ENCODE measurements around the gene C3orf20.

The C3orf20 gene

DNA sequence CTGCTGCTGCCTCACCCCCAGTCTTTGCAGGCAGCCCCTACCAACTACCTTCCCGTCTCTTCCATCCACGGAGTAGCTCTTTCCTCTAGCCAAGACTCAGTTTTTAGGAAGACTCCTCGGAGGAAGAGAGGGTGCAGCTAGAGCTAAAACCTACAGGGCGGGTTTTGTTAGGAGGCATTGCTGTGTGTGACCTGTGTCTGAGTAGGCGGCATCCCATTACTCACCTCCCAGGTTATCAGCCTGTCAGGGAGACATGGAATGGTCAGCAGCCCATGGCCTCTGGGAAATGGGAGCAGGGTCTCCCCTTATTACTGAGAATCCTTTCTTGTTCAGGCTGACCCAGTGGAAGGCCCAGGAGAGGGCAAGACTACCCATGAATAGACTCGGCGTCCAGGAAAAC lies 100.1 kb downstream of the C3orf20 start:
- no peak for DNase-seq (ENCODE audit: low read depth)

DNA sequence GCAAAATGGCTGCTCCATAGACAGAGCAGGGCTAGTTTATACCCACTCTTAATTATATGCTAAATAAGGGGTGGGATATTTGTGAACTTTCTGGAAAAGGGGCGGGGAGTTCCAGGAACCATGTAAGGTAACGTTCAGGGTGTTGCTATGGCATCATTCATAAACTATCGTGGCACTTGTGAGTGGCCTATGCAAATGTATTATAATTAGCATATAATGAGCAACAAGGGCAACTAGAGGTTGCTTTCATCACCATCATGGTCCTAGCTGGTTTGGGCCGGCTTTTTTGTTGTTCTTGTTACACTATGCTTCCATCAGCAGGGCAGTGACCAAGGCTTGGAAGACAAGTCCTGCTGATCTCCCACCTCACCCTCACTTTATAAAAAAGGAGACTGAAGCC lies 100.6 kb downstream of the C3orf20 start:
- no peak for DNase-seq (ENCODE audit: low read depth)

DNA sequence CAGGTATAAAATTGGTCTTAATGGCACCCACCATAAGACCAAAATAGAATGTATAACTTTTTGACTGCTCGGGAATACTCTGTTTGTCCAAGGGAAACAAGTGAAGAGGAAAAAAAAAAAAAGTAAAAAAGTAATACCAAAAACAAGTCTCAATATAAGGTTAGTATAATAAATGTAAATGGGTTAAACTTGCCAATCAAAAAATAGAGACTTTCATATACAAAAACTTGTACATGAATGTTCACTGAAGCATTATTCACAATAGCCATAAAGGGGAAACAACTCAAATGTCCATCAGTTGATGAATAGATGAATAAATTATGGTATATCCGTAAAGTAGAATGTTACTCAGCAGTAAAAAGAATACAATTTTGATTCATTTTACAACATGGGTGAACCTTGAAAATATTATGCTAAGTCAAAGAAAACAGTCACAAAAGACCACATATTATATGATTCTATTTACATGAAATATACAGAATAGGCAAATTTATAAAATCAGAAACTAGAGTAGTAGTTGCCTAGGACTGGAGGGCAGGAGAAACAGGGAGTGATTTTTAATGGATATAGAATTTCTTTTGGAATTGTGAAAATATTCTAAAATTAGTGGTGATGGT lies 104.2 kb downstream of the C3orf20 start:
- no peak for DNase-seq (ENCODE audit: low read depth)

DNA sequence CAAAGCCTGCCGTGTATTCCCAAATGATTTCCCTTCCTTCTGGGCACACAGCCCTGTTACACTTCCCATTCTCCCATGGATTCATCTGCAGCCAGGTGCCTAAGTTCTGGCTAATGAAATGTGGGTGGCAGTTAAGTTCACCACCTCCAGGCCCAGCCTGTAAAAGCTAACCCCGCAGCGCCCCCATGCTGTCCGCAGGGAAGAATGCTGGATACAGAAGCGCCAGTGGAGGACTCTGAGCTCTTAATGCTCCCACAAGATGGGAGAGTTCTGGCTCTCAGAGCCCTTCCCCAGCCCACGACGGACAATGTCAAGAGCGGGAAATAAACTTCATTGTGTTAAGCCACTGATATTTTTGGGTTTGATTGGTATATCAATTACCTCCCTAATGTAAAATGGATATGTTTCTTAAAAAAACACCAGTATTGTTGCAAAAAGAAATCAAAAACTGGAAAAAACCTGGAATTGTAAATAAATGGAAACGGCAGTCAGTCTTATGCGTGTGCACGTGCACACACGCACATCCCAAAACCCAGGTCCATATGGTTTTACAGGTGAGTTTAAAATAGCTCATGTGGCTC lies 106.1 kb downstream of the C3orf20 start:
- DNase-seq (ENCODE audit: low read depth): no peak

DNA sequence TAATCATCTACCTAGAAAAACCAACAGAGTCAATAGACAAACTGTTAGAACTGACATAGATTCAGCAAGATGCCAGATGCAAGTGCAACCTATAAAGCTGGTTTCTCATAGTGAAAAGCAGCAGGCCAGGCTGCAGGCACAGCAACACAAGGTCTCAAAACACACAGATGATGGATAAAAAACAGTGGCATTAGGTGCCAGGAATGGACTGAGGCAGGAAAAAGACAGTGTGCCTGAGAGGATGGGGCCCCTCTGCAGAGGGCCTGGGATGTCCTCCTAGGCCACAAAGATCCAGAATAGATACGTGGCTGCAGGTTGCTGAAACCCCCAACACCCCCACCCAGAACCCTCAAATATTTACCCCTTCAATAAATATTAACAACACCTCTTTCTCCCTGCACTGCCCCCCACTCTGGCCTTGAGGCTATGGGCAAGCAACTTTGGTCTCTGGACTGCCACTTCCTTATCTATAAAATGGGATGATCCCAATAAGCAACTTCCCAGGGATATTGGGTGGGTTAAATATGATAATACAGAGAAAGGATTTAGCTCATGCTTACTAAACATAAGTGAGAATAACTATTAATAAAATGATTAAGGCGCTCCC lies 108.6 kb downstream of the C3orf20 start:
- no peak for DNase-seq (ENCODE audit: low read depth)

DNA sequence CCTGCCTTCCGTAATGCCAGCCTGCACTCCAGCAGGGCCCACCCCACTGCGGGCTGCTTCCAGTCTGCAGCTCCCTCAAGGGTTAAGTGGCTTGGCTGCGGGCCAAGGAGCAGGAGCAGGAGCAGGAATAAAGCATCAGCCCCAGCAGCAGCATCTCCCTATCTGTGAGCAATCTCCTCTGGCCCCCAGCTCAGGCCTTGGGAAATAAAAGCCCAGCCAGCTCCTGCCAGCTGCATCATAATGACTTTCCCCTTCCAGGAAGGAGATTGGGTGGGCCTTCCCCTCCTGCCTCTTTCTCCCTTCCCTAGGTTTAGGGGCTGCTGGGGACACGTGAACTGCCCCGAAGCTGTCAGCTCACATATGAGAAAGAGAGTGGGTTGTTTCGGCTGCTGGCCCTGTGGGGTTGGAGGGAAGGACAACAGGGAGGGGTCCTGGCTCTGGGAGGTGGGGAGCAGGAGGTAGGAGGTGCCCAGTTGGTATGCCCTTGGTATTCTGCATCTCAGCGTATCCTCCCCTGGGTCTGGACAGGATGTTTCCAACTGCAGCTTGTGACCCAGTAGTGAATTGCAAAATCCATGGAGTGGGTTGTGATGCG lies 109.2 kb downstream of the C3orf20 start:
- DNase-seq (ENCODE audit: low read depth): no peak

DNA sequence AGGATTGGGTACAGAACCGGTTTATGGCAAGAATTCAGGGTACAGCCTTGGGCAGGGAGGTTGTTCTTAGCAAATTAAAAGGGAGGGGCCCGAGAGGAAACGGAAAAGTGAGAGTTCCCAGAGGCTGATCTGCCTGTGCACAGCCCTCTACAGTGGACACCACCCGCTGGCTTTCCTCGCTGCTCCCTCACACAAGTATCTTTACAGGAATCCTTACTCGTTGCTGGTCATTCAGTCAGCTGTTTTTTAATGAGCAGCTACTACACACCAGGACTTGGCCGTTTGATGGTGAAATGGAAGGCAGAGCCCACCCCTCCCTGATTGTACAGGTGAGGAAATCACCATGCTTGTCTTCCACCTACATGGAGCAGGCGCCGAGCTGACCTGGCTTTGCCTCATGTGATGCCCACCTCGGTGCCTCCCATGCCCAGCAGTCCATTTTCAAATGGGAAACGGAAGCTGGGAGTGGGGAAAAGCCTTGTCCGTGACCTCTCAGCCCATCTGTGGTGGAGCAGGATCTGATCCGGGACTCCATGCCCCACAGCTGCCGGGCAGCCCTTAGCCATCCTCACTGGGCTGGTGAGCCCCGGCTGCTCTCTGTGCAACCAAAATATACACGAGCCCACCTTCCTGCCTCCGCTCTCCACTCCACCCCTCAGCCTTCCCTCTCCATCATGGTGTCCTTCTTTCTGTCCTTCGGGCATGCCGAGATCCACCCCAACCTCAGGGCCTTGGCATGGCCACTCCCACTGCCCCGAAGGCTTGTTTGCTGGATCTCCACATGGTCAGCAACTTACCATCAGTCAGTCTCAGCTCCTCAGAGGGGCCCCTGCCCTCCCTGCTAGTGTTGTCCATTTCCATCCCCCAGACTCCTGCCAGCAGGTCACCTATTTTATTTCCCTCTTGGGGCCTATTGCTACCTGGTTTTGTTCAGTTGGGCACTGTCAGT lies 110.5 kb downstream of the C3orf20 start:
- no peak for DNase-seq (ENCODE audit: low read depth)

DNA sequence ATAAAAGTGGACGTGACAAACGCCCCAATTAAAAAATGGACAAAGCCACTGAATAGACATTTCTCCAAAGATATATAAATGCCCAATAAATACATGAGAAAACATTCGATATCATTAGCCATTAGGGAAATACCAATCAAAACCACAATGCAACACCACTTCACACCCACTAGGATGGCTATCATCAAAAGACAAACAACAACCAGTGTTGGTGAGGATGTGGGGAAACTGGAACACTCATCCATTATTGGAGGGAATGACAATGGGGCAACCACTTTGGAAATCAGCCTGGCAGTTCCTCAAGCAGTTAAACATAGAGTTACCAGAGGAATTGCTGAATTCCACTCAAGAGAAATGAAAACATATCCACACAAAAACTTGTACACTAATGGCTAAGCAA lies 111.4 kb downstream of the C3orf20 start:
- no peak for DNase-seq (ENCODE audit: low read depth)

DNA sequence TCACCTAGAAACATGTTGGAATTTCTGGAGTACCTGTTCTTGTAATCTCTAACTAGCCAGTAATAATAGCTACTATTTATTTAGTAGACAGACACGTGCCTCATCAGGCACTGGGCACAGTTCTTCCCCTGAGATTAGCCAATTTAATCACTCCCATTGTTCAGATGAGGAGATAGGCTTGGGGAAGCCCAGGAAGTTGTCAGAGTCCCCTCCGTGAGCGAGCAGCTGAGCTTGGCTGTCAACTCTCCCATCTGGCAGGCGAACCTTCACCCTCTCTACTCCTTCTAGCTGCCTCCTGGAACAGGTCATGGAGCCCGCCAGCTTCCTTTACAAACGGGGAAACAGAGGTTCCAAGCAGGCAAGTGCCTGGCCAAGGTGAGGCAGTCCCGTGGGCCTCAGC lies 112.7 kb downstream of the C3orf20 start:
- DNase-seq (ENCODE audit: low read depth): no peak

DNA sequence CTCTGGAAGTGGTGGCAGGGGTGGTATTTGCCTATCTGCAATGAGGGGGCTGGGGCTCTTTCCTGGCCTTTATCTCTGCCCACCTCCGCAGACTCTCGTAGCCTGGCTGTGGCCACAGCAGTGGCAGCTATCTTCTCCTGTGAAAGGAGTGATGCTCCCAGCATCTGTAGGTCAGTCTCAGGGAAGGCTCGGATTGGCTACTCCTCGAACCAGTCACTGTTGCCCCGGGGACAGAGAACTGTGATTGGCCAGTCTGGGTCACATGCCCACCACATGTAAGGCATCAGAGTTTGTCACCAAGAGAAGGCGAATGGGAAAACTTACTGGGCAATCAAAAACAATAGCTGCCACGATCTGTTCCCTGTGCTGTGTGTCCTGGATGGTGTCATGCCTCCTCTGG lies 113.7 kb downstream of the C3orf20 start:
- DNase-seq (ENCODE audit: low read depth): no peak

DNA sequence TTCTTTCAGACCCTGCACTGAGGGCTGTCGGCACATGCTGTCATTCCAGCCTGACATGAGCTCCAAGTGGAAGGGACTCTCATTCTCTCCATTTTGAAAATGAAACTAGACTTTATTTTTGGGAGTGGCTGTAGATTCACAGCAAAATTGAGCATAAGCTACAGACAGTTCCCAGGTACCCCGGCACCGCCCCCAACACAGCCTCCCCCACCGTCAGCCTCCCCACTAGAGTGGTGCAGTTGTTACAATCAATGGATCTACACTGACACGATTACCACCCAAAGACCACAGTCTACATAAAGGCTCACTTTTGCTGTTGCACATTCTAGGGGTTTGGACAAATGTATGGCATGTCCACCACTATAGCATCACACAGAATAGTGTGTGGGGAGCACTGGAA lies 114.3 kb downstream of the C3orf20 start:
- DNase-seq (ENCODE audit: low read depth): no peak

DNA sequence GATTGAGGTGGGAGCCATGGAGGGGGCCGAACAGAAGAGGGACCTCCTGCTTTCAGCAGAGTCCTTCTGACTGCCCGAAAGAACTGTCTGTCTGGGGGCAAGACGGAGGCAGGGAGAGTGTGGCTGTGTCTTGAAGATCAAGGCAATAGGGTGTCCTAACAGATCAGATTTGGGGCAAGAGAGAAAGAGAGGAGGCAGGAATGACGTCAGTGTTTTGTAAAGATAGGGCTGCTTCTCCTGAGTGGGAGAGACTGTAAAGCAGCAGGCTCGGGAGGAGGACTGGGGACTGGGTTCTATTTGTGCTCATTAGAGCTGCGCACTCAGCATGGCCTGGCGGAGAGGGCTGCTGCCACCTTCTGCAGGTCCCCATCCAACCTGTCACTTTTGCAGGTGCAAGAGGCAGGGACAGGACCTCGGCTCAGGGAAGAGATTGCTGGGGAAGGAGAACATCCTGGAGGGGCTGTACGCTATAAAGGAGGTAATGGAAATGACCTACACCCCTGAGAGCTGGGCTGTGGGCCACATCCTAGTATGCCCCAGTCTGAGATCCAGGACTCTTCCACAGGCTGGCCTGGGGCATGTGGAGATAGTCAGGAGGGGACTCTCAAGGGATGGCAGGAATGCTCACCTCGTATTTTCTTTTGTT lies 114.8 kb downstream of the C3orf20 start:
- no peak for DNase-seq (ENCODE audit: low read depth)

DNA sequence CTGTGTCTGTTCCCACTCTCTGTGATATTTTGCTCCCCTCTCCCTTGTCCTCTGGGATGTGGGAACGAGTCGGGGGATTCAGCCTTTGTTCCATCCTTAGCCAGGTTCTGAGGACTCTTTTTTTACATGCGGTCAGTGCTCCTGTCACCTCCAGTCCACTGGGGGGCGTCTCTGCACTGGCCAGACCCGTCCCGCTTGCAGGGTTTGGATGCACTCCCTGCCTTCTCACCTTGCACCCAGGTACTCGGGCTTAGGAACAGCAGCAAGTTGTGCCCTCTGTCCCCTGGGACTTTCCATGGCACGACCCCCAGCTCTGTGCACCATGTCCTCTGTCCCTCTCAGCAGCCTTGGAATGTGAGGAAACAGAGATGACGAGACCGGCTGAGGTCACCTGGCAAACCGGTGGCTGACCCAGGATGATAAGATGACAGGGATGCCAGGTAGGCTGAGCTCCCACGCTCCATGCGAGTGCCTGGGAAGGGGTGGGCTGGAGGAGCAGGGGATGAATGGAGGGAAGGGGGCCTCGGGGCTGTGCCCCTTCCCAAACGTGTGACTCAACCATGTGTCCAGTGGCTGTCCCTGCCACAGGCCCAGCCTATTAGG lies 116.5 kb downstream of the C3orf20 start:
- DNase-seq (ENCODE audit: low read depth): peak; percentile 8

DNA sequence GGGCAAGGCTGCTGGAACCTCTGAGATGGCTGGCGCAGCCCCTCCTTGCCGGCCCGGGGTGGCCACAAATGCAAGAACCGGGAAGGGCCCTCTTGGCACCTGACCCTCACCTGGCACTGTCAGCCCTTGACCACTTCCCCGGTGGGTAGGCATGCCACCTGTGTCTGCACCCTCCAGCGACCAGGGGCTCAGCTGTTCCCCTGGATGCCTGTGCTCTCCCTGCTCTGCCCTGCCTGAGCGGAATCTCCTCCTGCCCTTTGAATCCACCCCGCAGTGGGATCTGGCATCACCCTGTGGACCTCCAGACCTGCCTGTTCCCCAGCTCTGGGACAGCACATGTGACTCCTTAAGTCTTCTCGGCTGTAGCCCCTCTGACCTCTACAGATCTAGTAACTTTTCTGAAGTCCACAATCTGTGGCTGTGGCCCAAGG lies 117.8 kb downstream of the C3orf20 start:
- no peak for DNase-seq (ENCODE audit: low read depth)

DNA sequence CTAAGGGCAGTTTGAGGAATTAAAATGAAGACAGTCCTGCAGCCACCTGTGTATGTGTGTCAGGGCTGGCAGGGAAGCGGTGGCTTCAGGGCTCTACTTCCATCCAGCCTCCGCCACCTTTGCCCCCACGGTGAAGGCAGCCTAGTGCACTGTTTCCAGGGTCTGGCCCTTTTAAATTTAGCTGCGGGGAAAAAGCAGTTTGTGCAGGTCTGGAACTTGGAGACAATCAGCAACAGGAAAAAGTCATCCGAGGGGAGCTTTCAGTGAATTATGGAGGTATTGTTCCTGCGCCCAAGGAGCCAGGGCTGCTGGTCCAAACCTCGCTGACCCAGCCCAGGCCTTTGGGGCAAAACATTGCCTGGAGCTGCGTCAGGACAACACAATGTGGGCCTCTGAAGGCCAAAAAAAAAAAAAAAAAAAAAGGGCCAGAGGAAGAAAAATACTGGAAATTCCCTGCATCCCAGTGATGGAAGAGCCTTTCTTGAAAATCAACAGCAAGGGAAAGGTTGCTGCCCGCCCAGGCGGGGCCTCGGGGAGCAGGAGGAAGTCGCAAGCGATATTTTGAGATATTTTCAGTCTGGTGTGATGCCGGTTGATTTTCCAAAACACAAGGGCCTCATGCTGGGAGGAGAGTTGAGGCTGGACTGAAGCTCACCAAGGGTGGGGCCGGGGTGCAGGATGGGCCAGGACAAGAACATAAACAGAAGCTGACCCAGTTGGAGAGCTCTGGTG lies 118.4 kb downstream of the C3orf20 start:
- no peak for DNase-seq (ENCODE audit: low read depth)

DNA sequence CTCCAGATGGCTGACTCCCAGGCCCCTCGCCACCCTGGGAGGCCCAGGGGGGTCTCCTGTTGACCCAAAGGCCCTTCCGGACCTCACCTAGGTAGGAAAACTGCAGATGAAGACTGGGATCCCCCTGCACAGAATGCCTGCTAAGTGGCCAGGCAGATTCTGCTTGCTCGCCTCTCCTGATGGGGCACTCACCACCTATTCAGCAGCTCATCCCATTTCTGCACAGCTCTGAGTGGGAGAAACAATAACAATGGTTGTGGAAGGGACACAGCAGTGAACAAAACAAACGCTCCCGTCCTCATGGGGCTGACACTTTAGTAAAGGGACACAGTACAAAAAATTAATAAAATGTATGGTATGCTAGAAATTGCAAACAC lies 118.9 kb downstream of the C3orf20 start:
- DNase-seq (ENCODE audit: low read depth): no peak

DNA sequence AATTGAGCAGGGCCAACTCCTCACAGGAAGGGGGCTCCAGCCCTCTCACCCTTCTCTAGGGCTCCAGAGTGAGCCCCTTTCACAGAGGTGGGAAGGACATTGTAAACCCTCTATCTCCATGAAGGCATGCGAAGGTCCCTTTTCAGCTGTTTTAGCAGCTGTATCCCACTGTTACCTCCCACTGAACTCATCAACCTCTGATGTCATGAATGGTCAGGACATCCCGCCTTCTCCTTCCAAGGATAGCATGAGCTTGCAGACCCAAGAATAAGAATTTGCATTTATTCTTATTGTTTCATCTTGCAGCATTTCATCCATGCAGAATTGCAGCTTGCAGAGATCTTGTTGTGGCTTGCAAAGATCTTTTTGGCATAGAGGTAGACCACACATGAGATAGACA lies 119.5 kb downstream of the C3orf20 start:
- DNase-seq (ENCODE audit: low read depth): no peak

DNA sequence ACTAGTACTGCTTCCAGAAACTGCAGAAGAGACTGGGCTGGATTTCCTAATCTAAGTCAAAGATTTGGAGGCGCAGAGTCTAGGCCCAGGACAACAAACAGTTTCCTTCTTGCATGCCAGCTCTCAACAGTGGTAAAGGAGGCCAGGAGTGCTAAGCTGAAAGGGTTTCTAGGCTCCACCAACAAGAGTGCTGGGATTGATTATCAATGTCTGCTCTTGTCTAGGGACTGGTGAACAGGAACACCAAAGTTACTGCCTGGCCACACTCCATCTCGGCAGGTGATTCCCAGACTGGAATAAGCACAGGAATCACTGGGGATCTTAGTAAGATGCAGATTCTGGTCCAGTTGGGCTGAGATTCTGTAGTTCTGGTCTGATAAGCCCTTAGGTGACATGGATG lies 121.1 kb downstream of the C3orf20 start:
- DNase-seq (ENCODE audit: low read depth): no peak

DNA sequence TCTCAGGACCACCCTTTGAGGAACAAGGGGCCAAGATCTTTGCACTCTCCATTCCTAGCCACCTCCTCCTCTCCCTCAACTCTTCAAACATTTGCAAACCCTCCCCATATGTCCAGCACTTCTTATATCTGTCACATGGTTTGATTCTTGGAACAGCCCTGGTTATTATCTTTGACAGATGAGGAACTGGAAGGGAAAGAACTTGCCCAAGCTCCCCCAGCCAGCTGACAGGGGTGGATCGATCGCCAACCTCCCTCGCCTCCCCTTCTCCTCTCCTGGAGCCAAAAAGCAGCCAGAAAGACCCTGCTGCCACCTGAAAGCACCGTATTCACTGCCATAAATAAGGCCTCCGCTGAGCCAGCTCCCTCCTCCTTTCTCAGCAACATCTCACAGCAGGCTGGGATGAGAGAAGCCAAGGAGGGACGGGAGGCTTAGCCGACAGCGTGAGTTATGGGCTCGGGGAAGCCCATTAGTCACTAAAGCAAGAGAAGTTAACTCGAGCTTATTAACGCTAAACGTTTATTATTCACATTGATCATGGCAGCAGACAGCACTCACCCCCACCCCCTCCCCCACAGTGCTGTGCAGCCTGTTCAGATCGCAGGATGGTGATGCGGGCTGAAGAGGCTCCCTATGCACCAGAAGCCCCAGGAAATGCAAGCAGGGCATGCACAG lies 121.6 kb downstream of the C3orf20 start:
- no peak for DNase-seq (ENCODE audit: low read depth)

DNA sequence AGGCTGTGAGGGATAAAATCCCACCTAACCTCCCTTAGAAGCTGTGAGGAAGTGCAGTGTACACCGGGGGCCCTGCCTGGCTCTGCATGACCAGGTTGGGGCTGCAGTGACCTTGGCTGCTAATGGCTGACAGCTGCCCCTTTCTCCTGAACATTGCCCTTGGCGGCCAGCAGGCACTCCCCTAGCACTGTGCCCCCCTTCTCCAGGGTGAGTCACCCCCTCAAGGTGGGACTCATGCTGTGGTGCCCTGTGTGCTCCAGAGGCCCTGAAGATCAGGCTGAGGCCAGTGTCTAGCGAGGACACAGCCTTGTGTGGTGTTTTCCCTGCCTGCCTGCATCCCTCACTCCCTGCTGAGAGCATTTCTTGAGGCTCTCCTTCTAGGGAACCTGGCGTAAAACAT lies 122.8 kb downstream of the C3orf20 start:
- DNase-seq (ENCODE audit: low read depth): no peak

All from stimulated activated CD8-positive, alpha-beta memory T cell treated with anti-CD3 and anti-CD28 coated beads, Interleukin-12 subunit alpha, Interleukin-12 subunit beta, amount 100 ng/mL, for 1 hour (primary cell).